WTC11 (cell line): ENCODE data around the gene PCSK5.

Experiments
- ATF6 ChIP-seq: sonication (generic); formaldehyde crosslinking; IDR thresholded peaks from 2 replicates; pipeline ENCODE4 v1.8.1; 2023; ENCODE audit warnings: mild to moderate bottlenecking, missing genetic modification reagents
- CTCF ChIP-seq: fragments of 200-600 bp; IDR thresholded peaks from 2 replicates; pipeline ENCODE4 v1.8.0; 2022; ENCODE audit warnings: antibody characterized with exemption
- ESRRA ChIP-seq: sonication (generic); formaldehyde crosslinking; IDR thresholded peaks from 2 replicates; pipeline ENCODE4 v1.8.1; 2022; ENCODE audit warnings: mild to moderate bottlenecking, missing genetic modification reagents, borderline replicate concordance
- FOXK1 ChIP-seq: sonication (generic); formaldehyde crosslinking; IDR thresholded peaks from 2 replicates; pipeline ENCODE4 v1.8.0; 2022; ENCODE audit warnings: mild to moderate bottlenecking, moderate library complexity, missing genetic modification reagents
- NR1H2 ChIP-seq: sonication (generic); formaldehyde crosslinking; IDR thresholded peaks from 2 replicates; pipeline ENCODE4 v1.9.0; 2021; ENCODE audit warnings: mild to moderate bottlenecking, moderate library complexity, missing genetic modification reagents
- PREB ChIP-seq: sonication (generic); formaldehyde crosslinking; IDR thresholded peaks from 2 replicates; pipeline ENCODE4 v1.8.1; 2022; ENCODE audit warnings: mild to moderate bottlenecking, missing genetic modification reagents, moderate library complexity, borderline replicate concordance
- ZNF121 ChIP-seq: sonication (generic); formaldehyde crosslinking; IDR thresholded peaks from 2 replicates; pipeline ENCODE4 v1.8.0; 2023; ENCODE audit warnings: missing genetic modification reagents
- ZNF232 ChIP-seq: sonication (generic); formaldehyde crosslinking; IDR thresholded peaks from 2 replicates; pipeline ENCODE4 v1.8.0; 2022; ENCODE audit warnings: mild to moderate bottlenecking, missing genetic modification reagents
- ZNF423 ChIP-seq: fragments of 250-450 bp; sonication (Bioruptor Pico); IDR thresholded peaks from 2 replicates; pipeline ENCODE4 v2.1.2; 2022; ENCODE audit warnings: mild to moderate bottlenecking, moderate library complexity

GRCh38 chr9:76159293-76159926, 268.9 kb downstream of the PCSK5 start:
- no peak for TF ChIP-seq ZNF423 (CRISPR knock-in tag)
- TF ChIP-seq FOXK1 (CRISPR knock-in tag), result no peak
- no peak for TF ChIP-seq CTCF
- no peak for TF ChIP-seq NR1H2 (CRISPR knock-in tag)
- no peak for TF ChIP-seq PREB
- no peak for TF ChIP-seq ATF6 (CRISPR knock-in tag)
- no peak for TF ChIP-seq ESRRA (CRISPR knock-in tag)
- TF ChIP-seq ZNF121 (CRISPR knock-in tag), result no peak
- TF ChIP-seq ZNF232 (CRISPR knock-in tag), result no peak
